A172 (cell line): Measurements from ENCODE around the gene TMEM38B. TPM values are rescaled to one million over a fixed set of nuclear protein-coding genes. Genes with fewer than 3 reads are reported as not detected.
"Not testable (repeated sequence)": the region's sequence is repeated elsewhere in the genome, so short reads cannot be mapped to it uniquely, and the experiment has no call there.

Experiments
- DNase-seq: peaks from one replicate; pipeline ENCODE4 v3.0.0-alpha.2; 2015; ENCODE audit warnings: low spot score
- total RNA-seq: library from RNA; depleted of rRNA; stranded (reverse); fragments of >200 nt; shearing (Covaris generic); gene quantifications from 2 replicates; pipeline ENCODE4 v1.2.3, GENCODE V29; 2014

Gene TMEM38B
- total RNA-seq, 1 experiment from 2014 or later: 50.0 TPM

GRCh38 chr9:105716146-105716545 is 21.8 kb downstream of the TMEM38B start:
- no peak for DNase-seq

DNA sequence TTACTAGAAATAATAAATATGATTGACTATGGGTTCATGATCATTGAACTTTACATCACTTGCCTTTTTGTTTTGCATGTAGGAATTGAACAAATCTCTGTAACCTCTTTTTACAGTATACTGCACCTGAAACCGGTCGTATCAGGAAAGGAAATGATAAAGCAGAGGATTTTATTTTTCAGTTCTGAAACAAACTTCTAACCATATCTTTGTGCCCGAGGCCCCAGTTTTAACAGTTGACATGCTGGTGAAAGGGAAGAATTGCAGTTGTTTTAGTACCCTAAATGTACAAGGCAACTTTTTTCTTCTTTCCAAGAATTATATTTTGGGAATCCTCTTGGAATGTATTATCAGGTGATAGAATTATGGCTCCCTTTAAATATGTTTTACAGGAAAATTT is 27.8 kb downstream of the TMEM38B start:
- no peak for DNase-seq

DNA sequence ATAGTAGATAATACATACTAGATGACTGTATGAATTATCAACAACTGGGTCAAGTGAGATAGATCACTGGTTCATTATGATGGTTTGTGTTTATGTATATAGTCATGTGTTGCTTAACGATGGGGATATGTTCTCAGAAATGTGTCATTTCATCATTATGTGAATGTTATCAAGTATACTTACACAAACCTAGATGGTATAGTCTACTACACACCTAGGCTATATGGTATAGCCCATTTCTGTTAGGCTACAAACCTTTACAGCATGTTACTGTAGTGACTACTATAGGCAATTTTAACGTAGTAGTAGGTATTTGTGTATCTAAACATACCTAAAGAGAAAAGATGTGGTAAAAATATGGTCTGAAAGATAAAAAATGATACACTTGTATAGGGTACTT is 31.0 kb downstream of the TMEM38B start:
- DNase-seq: no peak

DNA sequence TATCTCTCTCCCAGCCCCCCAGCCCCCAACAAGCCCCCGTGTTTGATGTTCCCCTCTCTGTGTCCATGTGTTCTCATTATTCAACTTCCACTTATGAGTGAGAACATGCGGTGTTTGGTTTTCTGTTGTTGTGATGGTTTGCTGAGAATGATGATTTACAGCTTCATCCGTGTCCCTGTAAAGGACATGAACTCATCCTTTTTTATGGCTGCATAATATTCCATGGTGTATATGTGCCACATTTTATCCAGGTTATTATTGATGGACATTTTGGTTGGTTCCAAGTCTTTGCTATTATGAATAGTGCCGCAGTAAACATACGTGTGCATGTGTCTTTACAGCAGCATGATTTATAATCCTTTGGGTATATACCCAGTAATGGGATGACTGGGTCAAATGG is 33.9 kb downstream of the TMEM38B start:
- DNase-seq: not testable (repeated sequence)

DNA sequence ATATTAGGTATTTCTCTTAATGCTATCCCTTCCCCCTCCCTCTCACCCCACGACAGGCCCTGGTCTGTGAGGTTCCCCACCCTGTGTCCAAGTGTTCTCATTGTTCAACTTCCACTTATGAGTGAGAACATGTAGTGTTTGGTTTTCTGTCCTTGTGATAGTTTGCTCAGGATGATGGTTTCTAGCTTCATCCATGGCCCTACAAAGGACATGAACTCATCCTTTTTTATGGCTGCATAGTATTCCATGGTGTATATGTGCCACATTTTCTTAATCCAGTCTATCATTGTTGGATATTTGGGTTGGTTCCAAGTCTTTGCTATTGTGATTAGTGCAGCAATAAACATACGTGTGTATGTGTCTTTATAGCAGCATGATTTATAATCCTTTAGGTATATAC is 37.1 kb downstream of the TMEM38B start:
- not testable (repeated sequence) for DNase-seq

- no peak for DNase-seq
These were observed 41.0 kb downstream of the TMEM38B start for GRCh38 chr9:105735366-105735765.

GRCh38 chr9:105737205-105737604 is 42.9 kb downstream of the TMEM38B start:
- DNase-seq: no peak

DNA sequence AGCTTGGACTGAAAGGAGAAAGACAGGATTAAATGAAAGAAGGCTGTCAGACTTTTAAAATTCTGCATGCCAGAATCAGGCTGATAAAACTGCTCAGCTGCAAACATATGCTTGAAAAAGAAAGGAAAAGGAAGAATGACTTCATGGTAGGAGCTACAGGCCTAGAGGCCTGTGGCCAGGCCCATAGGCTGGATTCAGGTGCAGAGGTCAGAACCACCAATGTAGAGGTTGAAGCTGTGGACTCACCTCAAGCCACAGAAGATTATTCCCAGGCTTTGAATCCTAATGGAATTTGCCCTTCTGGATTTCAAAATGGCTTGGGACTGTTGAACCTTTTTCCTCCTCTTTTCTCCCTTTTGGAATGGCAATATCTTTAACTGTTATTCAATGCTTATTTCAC is 47.7 kb downstream of the TMEM38B start:
- DNase-seq: no peak

DNA sequence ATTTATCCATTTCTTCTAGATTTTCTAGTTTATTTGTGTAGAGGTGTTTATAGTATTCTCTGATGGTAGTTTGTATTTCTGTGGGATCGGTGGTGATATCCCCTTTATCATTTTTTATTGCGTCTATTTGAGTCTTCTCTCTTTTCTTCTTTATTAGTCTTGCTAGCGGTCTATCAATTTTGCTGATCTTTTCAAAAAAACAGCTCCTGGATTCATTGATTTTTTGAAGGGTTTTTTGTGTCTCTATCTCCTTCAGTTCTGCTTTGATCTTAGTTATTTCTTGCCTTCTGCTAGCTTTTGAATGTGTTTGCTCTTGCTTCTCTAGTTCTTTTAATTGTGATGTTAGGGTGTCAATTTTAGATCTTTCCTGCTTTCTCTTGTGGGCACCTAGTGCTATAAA is 53.0 kb downstream of the TMEM38B start:
- not testable (repeated sequence) for DNase-seq

- DNase-seq: no peak
These were observed 57.4 kb downstream of the TMEM38B start for GRCh38 chr9:105751761-105752160.

DNA sequence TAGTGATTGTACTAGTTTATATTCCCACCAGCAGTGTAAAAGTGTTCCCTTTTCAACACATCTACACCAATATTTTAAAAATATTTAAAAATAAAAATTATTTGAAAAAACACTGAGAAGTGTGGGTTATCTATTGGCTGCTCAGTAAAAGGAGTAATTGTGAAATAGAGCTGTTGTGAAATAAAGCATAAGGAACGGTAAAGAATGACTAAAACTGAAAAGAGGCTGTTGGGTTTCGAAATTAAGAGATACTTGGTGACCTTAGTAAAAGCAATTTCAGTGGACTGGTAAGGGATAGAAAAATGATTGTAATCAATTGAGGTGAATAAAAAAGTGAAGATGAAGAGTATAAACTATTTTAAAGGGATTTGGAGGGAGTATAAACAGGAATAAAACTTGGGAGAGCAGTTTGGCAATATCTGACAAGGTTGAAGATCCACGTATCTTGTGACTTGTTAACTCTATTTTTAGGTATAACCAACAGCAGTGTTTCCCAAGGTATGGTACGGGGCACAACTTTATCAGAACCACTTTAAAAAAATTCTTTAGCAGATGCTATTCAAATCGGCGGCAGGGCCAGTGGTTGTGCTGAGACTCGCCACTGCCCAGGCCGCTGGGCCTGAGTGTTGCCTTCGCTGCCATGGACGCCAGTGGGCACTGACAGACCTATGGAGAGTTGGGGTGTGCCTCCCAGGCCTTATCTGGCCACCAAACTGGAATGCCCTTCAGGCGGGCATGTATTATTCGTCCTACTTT is 63.3 kb downstream of the TMEM38B start:
- DNase-seq: no peak

- peak; percentile 7 for DNase-seq
These were observed 65.7 kb downstream of the TMEM38B start for GRCh38 chr9:105760053-105760452.

- DNase-seq: not testable (repeated sequence)
These were observed 88.5 kb downstream of the TMEM38B start for GRCh38 chr9:105782561-105783494.

DNA sequence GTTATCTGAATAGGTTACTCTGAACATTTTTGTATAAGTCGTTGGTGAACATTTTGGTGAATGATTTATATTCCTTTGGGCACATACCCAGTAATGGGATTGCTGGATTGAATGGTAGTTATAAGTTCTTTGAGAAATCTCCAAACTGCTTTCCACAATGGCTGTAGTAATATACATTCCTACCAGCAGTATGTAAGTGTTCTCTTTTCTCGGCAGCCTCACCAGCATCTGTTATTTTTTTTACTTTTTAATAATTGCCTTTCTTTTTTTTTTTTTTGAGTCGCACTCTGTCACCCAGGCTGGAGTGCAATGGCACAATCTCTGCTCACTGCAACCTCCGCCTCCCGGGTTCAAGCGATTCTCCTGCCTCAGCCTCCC is 89.1 kb downstream of the TMEM38B start:
- not testable (repeated sequence) for DNase-seq

DNA sequence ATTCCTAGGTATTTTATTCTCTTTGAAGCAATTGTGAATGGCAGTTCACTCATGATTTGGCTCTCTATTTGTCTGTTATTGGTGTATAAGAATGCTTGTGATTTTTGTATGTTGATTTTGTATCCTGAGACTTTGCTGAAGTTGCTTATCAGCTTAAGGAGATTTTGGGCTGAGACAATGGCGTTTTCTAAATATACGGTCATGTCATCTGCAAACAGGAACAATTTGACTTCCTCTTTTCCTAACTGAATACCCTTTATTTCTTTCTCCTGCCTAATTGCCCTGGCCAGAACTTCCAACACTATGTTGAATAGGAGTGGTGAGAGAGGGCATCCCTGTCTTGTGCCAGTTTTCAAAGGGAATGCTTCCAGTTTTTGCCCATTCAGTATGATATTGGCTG is 92.5 kb downstream of the TMEM38B start:
- not testable (repeated sequence) for DNase-seq

- DNase-seq: no peak
These were observed 121.9 kb downstream of the TMEM38B start for GRCh38 chr9:105816202-105816744.

DNA sequence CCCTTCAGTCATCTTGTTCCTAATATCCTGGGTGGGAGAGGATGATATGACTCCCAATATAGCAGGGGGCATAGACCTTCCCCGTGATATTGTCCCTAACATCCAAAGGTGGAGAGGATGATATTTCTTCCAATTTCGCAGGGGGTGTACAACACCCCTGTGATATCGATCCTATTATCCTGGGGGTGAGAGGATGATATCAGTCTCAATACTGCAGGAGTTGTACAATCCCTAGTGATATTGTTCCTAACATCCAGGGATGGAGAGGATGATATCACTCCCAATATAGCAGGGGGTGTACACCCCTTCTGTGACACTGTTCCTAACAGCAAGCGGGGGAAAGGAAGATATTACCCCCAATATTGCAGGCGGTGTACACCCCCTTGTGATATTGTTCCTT is 122.6 kb downstream of the TMEM38B start:
- DNase-seq: no peak

GRCh38 chr9:105818903-105819302 is 124.6 kb downstream of the TMEM38B start:
- no peak for DNase-seq

DNA sequence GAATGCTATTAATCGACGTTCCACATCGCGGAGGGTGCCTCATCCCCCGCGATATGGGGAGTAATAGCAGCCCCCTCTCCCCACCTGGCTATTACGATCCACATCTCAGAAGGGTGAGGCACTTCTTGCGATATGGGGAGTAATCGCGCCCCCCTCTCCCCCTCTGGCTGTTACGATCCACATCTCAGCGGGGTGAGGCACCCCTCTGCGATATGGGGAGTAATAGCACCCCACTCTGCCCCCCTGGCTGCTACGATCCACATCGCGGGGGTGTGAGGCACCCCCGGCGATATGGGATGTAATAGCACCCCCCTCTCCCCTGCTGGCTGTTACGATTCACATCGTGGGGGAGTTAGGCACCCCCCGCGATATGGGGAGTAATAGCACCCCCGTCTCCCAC is 128.5 kb downstream of the TMEM38B start:
- DNase-seq: no peak
